Measurements from ENCODE around the gene CCDC149. TPM values are rescaled to one million over a fixed set of nuclear protein-coding genes. Genes with fewer than 3 reads are reported as not detected.

Gene CCDC149
- total and polyA plus RNA-seq, 9 of the 15 experiments (the other 6 are each of a cell fraction or from before 2014, with no cell fraction given): 0.04 to 0.18 TPM; not detected in 7

GRCh38 chr4:24813732-24814131, 99.1 kb downstream of the CCDC149 start:
- in situ Hi-C loops (cut with MboI): no loop called here

More at GRCh38 chr4:24813732-24814131, 99.1 kb downstream of the CCDC149 start:
- intact Hi-C loops (cut with micrococcal nuclease): no loop called here
- no TSS peak for BruUV-seq (replicated peaks)
- Histone ChIP-seq H3K36me3 (ENCODE audit: control insufficient read depth, insufficient read depth, low read length) (no peaks in the 10 kb centered on the region), H4K20me1 (replicated peaks; ENCODE audit: control insufficient read depth, insufficient read depth, low read length) (no peaks in the 10 kb centered on the region), H3K4me3 (no peak overlapping the region), H3K9me1 (ENCODE audit: control insufficient read depth, insufficient read depth, low read length) (no peaks in the 10 kb centered on the region), H3K27me3 (ENCODE audit: control insufficient read depth in 2 of 2, insufficient read depth in 2 of 2, low read length in 2 of 2) (peaks cover 0 to 12% of the 10 kb centered on the region in 2 experiments; a peak in 3 of 5 replicates), H3K27ac (ENCODE audit: extremely low read depth, low read depth, low read length) (no peak overlapping the region), H3K4me1 (replicated peaks in 1 of 2; ENCODE audit: control insufficient read depth in 2 of 2, insufficient read depth in 2 of 2, low read length in 2 of 2) (no peaks in the 10 kb centered on the region), H3K9me3 (replicated peaks; ENCODE audit: control insufficient read depth, insufficient read depth, low read depth, low read length) (no peaks in the 10 kb centered on the region), H2AFZ (ENCODE audit: low read depth, low read length) (no peak overlapping the region), H3K79me2 (ENCODE audit: control insufficient read depth, insufficient read depth, low read length) (no peaks in the 10 kb centered on the region), H3K4me2 (ENCODE audit: insufficient read depth, low read length) (no peak overlapping the region), H3K9ac (ENCODE audit: insufficient read depth in 1 of 2, low read depth in 2 of 2, low read length in 2 of 2) (no peak overlapping the region)
- DNase-seq (ENCODE audit: extremely low read depth in 1 of 4, low spot score in 3 of 4): no peak
- POLR2A ChIA-PET: no interaction called here
- no peak for FAIRE-seq
- WGBS (ENCODE audit: insufficient coverage, low coverage, missing lambda C conversion rate): 0% methylated on average over 2 of the region's 2 CpGs
- TF ChIP-seq SETDB1 (IDR thresholded peaks at IDR 0.05; ENCODE audit: low read length): no peak
- no peak for TF ChIP-seq MXI1 (IDR thresholded peaks at IDR 0.05; ENCODE audit: low read depth, low read length)
- TF ChIP-seq HDAC8 (tag; IDR thresholded peaks at IDR 0.05): no peak
- no peak for TF ChIP-seq U2AF2 (optimal IDR thresholded peaks at IDR 0.05; ENCODE audit: low read depth, low read length)
- no peak for TF ChIP-seq CCAR2 (IDR thresholded peaks at IDR 0.05; ENCODE audit: low read depth, low read length)
- no peak for TF ChIP-seq SRF (CRISPR knock-in tag; IDR thresholded peaks at IDR 0.05)
- TF ChIP-seq, protein P1, sequence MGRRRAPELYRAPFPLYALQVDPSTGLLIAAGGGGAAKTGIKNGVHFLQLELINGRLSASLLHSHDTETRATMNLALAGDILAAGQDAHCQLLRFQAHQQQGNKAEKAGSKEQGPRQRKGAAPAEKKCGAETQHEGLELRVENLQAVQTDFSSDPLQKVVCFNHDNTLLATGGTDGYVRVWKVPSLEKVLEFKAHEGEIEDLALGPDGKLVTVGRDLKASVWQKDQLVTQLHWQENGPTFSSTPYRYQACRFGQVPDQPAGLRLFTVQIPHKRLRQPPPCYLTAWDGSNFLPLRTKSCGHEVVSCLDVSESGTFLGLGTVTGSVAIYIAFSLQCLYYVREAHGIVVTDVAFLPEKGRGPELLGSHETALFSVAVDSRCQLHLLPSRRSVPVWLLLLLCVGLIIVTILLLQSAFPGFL (CRISPR knock-in tag; IDR thresholded peaks at IDR 0.05): no peak
- TF ChIP-seq TFAM (CRISPR knock-in tag; conservative IDR thresholded peaks at IDR 0.05): no peak
- ATAC-seq: no peak
- CTCF ChIA-PET (ENCODE audit: low intra/inter-chr PET ratio): no interaction called here
